A549 (cell line): ENCODE data around the gene PKD1. TPM values are rescaled to one million over a fixed set of nuclear protein-coding genes. Genes with fewer than 3 reads are reported as not detected.

ENCODE experiments used
- ATAC-seq, 2 experiments: fragments of 200-7000 bp in 1 of 2; fragments of >200 bp in 1 of 2; cut with Nextera tagmentation in 1 of 2; cut with Tn5 transposase in 1 of 2; 3 replicates each; pipeline versions ENCODE4 v1.8.0 to v1.9.1; 2018 to 2020; ENCODE audit warnings: mild to moderate bottlenecking in 1 of 2, moderate library complexity in 1 of 2
- CTCF ChIA-PET: fragments of 300-600 bp; sonication (Branson Sonifier 250); formaldehyde crosslinking; extraction: SDS; loops from one replicate; lab custom pipeline; 2021; ENCODE audit warnings: antibody characterized with exemption, inconsistent platforms; lab: Yijun Ruan, JAX
- POLR2A ChIA-PET: fragments of 350-600 bp; formaldehyde crosslinking; extraction: SDS; loops from one replicate; lab custom pipeline; 2021; ENCODE audit warnings: antibody characterized with exemption, inconsistent platforms; lab: Yijun Ruan, JAX
- DNase-seq, 2 experiments: peaks; one replicate each; pipeline versions ENCODE4 v3.0.0 to v3.0.0-alpha.2; 2011 to 2016; ENCODE audit warnings: low read depth in 1 of 2, low spot score in 1 of 2
- FAIRE-seq: peaks from 2 replicates; lab custom pipeline; 2011; peaks lifted over from hg19 to GRCh38; lab: Jason Lieb, UNC
- H3K27ac ChIP-seq, 2 experiments: fragments of >200 bp; sonication (Bioruptor Twin); formaldehyde crosslinking; 3 replicates each; pipeline ENCODE4 v1.5.1; 2016 to 2017
- H3K4me1 ChIP-seq: fragments of >200 bp; sonication (Bioruptor Twin); formaldehyde crosslinking; 3 replicates; pipeline ENCODE4 v1.6.1; 2016
- H3K4me2 ChIP-seq: fragments of >200 bp; sonication (Bioruptor Twin); formaldehyde crosslinking; 3 replicates; pipeline ENCODE4 v1.6.1; 2016
- H3K4me3 ChIP-seq: fragments of >200 bp; sonication (Bioruptor Twin); formaldehyde crosslinking; 3 replicates; pipeline ENCODE4 v1.5.1; 2016
- H3K9me3 ChIP-seq: fragments of >200 bp; sonication (Bioruptor Twin); formaldehyde crosslinking; 3 replicates; pipeline ENCODE4 v1.6.1; 2016
- CBX2 ChIP-seq: fragments of 200-600 bp; sonication (generic); IDR thresholded peaks from 2 replicates; pipeline ENCODE4 v1.6.1; 2016; ENCODE audit warnings: low read depth, mild to moderate bottlenecking, borderline replicate concordance
- CBX8 ChIP-seq: fragments of 200-600 bp; sonication (generic); IDR thresholded peaks from 2 replicates; pipeline ENCODE4 v1.6.1; 2016
- CEBPB ChIP-seq, 2 experiments: fragments of >200 bp in 1 of 2; sonication (Bioruptor Twin) in 1 of 2; formaldehyde crosslinking in 1 of 2; IDR thresholded peaks; 2 replicates each; pipeline ENCODE4 v1.6.1; 2012 to 2016
- CHD2 ChIP-seq: fragments of 150-350 bp; IDR thresholded peaks from 2 replicates; pipeline ENCODE4 v1.6.1; 2014; ENCODE audit warnings: low read length; ENCODE audit not compliant: partially characterized antibody
- EHF ChIP-seq: fragments of 250-450 bp; sonication (Bioruptor Pico); IDR thresholded peaks from 2 replicates; pipeline ENCODE4 v1.5.0; 2020; ENCODE audit warnings: mild to moderate bottlenecking
- EHMT2 ChIP-seq: fragments of 200-600 bp; sonication (generic); IDR thresholded peaks from 2 replicates; pipeline ENCODE4 v1.6.1; 2016; ENCODE audit warnings: antibody characterized with exemption, low read depth, mild to moderate bottlenecking, moderate library complexity
- ELK1 ChIP-seq: fragments of 150-350 bp; IDR thresholded peaks from 2 replicates; pipeline ENCODE4 v1.6.1; 2014; ENCODE audit warnings: low read depth, mild to moderate bottlenecking, low read length
- EP300 ChIP-seq, 2 experiments: fragments of >200 bp; sonication (Bioruptor Twin); formaldehyde crosslinking; IDR thresholded peaks; 2 replicates in 1 of 2; 3 replicates in 1 of 2; pipeline ENCODE4 v1.6.1; 2016 to 2017
- FOSL2 ChIP-seq, 2 experiments: fragments of 450-650 bp in 1 of 2; fragments of >200 bp in 1 of 2; sonication (Bioruptor Twin) in 1 of 2; formaldehyde crosslinking; IDR thresholded peaks; 2 replicates each; pipeline versions ENCODE4 v1.5.0 to v1.6.1; 2016 to 2020; ENCODE audit warnings: mild to moderate bottlenecking in 1 of 2, moderate library complexity in 1 of 2
- HMGXB4 ChIP-seq: fragments of 250-450 bp; sonication (Bioruptor Pico); IDR thresholded peaks from 2 replicates; pipeline ENCODE4 v1.5.0; 2021; ENCODE audit warnings: mild to moderate bottlenecking, moderate library complexity, borderline replicate concordance
- KDM5A ChIP-seq: fragments of 200-600 bp; sonication (generic); IDR thresholded peaks from 2 replicates; pipeline ENCODE4 v1.6.1; 2016; ENCODE audit warnings: antibody characterized with exemption, mild to moderate bottlenecking
- RCOR1 ChIP-seq: fragments of 150-350 bp; IDR thresholded peaks from 2 replicates; pipeline ENCODE4 v1.6.1; 2014; ENCODE audit warnings: antibody characterized with exemption, low read length, low read depth
- REST ChIP-seq: fragments of 200-600 bp; sonication (generic); IDR thresholded peaks from 2 replicates; pipeline ENCODE4 v1.6.1; 2016; ENCODE audit warnings: antibody characterized with exemption, mild to moderate bottlenecking, moderate library complexity
- RNF2 ChIP-seq: fragments of 200-600 bp; sonication (generic); IDR thresholded peaks from 2 replicates; pipeline ENCODE4 v1.6.1; 2016; ENCODE audit warnings: low read depth, mild to moderate bottlenecking, antibody characterized with exemption, moderate library complexity, borderline replicate concordance
- USF2 ChIP-seq: fragments of 450-650 bp; IDR thresholded peaks from 2 replicates; pipeline ENCODE4 v1.6.1; 2014; ENCODE audit warnings: antibody characterized with exemption
- ZSCAN20 ChIP-seq: fragments of 250-450 bp; sonication (Bioruptor Pico); IDR thresholded peaks from 2 replicates; pipeline ENCODE4 v1.8.0; 2022; ENCODE audit warnings: mild to moderate bottlenecking, moderate library complexity
- WGBS: methylation state at CpG from one replicate; pipeline ENCODE4 v1.1.6; 2017; ENCODE audit errors: missing lambda C conversion rate; 5-methylcytosine and 5-hydroxymethylcytosine counted together
- polyA plus RNA-seq, 4 experiments: library from polyadenylated mRNA; depleted of rRNA in 3 of 4; stranded (reverse); fragments of >200 nt; fragmentation: RNase III in 1 of 4; extraction: RNeasy Plus Mini Kit Qiagen cat#74134 plus additional on column Dnase treatment in 1 of 4; gene quantifications; 2 replicates in 3 of 4; 3 replicates in 1 of 4; pipeline ENCODE4 v1.2.3, GENCODE V29; 2011 to 2017

Gene PKD1
- polyA plus RNA-seq, 2 of the 4 experiments (the other 2 are of a cell fraction), result 11.5 to 39.2 TPM

GRCh38 chr16:2093793-2094192 is 41.9 kb downstream of the PKD1 start:
- no peak for FAIRE-seq
- 89% methylated on average over 5 of the region's 15 CpGs for WGBS

GRCh38 chr16:2092866-2093265 is 42.8 kb downstream of the PKD1 start:
- FAIRE-seq (no peak), DNase-seq (no peak), ATAC-seq (peak in 1 of 2 experiments; percentile 6; a peak in 2 of 6 replicates)
- ChIA-PET POLR2A (no interaction called here), CTCF (interaction anchor here (1.0 to 1.7 kb wide), 5 partner anchors 18 to 76 kb away, joined by 3 to 8 read pairs (median 4); no protein-coding TSS in a partner anchor)
- TF ChIP-seq FOSL2 (IDR thresholded peaks at IDR 0.05) (no peak), FOSL2 (CRISPR knock-in tag; IDR thresholded peaks at IDR 0.05) (no peak), CHD2 (no peak)
- Histone ChIP-seq H3K27ac (no peak overlapping the region), H3K4me1 (no peaks in the 10 kb centered on the region), H3K4me3 (no peak overlapping the region), H3K9me3 (no peaks in the 10 kb centered on the region), H3K4me2 (no peak overlapping the region)
- 84% methylated on average over 6 of the region's 13 CpGs for WGBS

More at GRCh38 chr16:2093793-2094192, 41.9 kb downstream of the PKD1 start:
- no peak for DNase-seq
- no peaks in the 10 kb centered on the region for H3K4me1 ChIP-seq
- TF ChIP-seq CBX8, result no peak
- no peak for TF ChIP-seq ZSCAN20 (CRISPR knock-in tag)
- TF ChIP-seq KDM5A, result no peak
- no peak for TF ChIP-seq EHF (CRISPR knock-in tag)
- TF ChIP-seq EHMT2, result no peak
- TF ChIP-seq REST, result no peak
- no peak for TF ChIP-seq ELK1
- no peak for TF ChIP-seq RCOR1
- no peak for TF ChIP-seq CBX2
- no peak for TF ChIP-seq EP300 (IDR thresholded peaks at IDR 0.05)
- no peak for TF ChIP-seq HMGXB4 (CRISPR knock-in tag)
- no peak for TF ChIP-seq USF2
- TF ChIP-seq RNF2, result no peak
- TF ChIP-seq CEBPB (IDR thresholded peaks at IDR 0.05), result no peak
- no peak for ATAC-seq
- no peak overlapping the region for H3K4me2 ChIP-seq
- ChIA-PET CTCF (interaction anchor here (1.2 to 1.7 kb wide), 3 partner anchors 47 to 77 kb away, joined by 3 to 8 read pairs (median 6); no protein-coding TSS in a partner anchor), POLR2A (no interaction called here)
- H3K4me3 ChIP-seq, result no peak overlapping the region
- no peaks in the 10 kb centered on the region for H3K9me3 ChIP-seq
- H3K27ac ChIP-seq, result no peak overlapping the region
